ENCODE data around the gene LPP.

DNA sequence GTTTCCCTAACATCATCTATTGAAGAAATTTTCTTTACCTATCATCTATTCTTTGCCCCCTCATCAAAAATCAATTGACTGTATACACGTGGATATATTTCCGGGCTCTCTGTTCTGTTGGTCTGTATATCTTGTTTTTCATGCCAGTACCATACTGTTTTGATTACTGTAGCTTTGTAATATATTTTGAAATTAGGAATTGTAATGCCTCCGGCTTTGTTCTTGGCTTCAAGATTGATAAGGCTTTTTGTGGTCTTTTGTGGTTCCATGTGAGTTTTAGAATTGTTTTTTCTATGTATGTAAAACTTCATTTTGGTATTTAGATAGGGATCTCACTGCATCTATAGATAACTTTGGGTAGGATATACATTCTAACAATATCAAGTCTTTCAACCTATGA lies 454.4 kb downstream of the LPP start:
- TF ChIP-seq POLR2A (IDR thresholded peaks at IDR 0.05), result no peak
- TF ChIP-seq, protein P1, sequence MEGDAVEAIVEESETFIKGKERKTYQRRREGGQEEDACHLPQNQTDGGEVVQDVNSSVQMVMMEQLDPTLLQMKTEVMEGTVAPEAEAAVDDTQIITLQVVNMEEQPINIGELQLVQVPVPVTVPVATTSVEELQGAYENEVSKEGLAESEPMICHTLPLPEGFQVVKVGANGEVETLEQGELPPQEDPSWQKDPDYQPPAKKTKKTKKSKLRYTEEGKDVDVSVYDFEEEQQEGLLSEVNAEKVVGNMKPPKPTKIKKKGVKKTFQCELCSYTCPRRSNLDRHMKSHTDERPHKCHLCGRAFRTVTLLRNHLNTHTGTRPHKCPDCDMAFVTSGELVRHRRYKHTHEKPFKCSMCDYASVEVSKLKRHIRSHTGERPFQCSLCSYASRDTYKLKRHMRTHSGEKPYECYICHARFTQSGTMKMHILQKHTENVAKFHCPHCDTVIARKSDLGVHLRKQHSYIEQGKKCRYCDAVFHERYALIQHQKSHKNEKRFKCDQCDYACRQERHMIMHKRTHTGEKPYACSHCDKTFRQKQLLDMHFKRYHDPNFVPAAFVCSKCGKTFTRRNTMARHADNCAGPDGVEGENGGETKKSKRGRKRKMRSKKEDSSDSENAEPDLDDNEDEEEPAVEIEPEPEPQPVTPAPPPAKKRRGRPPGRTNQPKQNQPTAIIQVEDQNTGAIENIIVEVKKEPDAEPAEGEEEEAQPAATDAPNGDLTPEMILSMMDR (IDR thresholded peaks at IDR 0.05), result no peak
- no peak for TF ChIP-seq POLR2AphosphoS5 (IDR thresholded peaks at IDR 0.05)
- no peak for TF ChIP-seq EP300 (IDR thresholded peaks at IDR 0.05)
